Central memory CD8-positive, alpha-beta T cell (primary cell): ENCODE measurements around the gene GART.

Experiments used
- ATAC-seq: fragments of 150-1000 bp; cut with Tn5 transposase; replicated peaks from 2 replicates; pipeline ENCODE4 v1.10.0; 2022; ENCODE audit warnings: mild to moderate bottlenecking, moderate FRiP score, moderate number of reproducible peaks; ENCODE audit not compliant: poor library complexity, severe bottlenecking; ENCODE audit errors: extremely low read depth
- DNase-seq, 2 donors: peaks; one replicate each; pipeline ENCODE4 v3.0.0; 2021; ENCODE audit warnings: low spot score in 2 of 2
- H3K27ac Mint-ChIP-seq: one replicate; pipeline ENCODE4 v1.8.0; 2022; ENCODE audit warnings: low read depth, mild to moderate bottlenecking, moderate library complexity, mixed read lengths
- H3K27me3 Mint-ChIP-seq: one replicate; pipeline ENCODE4 v1.8.0; 2022; ENCODE audit warnings: mixed read lengths
- H3K36me3 Mint-ChIP-seq: one replicate; pipeline ENCODE4 v1.8.0; 2022; ENCODE audit warnings: mild to moderate bottlenecking, moderate library complexity, mixed read lengths; ENCODE audit not compliant: insufficient read depth
- H3K4me1 Mint-ChIP-seq: one replicate; pipeline ENCODE4 v1.8.0; 2022; ENCODE audit warnings: mixed read lengths
- H3K4me3 Mint-ChIP-seq: one replicate; pipeline ENCODE4 v1.8.0; 2022; ENCODE audit warnings: mild to moderate bottlenecking, moderate library complexity, mixed read lengths
- H3K9me3 Mint-ChIP-seq: one replicate; pipeline ENCODE4 v1.8.0; 2022; ENCODE audit warnings: mixed read lengths

Gene GART

GRCh38 chr21:33550772-33551660 lies 9.1 kb upstream of the GART start:
- no peak for ATAC-seq
- H3K4me1 Mint-ChIP-seq: peaks cover 38% of the 10 kb centered on the region
- H3K4me3 Mint-ChIP-seq: no peak overlapping the region
- no peak overlapping the region for H3K27ac Mint-ChIP-seq
- DNase-seq: no peak
- no peaks in the 10 kb centered on the region for H3K27me3 Mint-ChIP-seq
- no peaks in the 10 kb centered on the region for H3K9me3 Mint-ChIP-seq
- H3K36me3 Mint-ChIP-seq: peaks cover 78% of the 10 kb centered on the region

DNA sequence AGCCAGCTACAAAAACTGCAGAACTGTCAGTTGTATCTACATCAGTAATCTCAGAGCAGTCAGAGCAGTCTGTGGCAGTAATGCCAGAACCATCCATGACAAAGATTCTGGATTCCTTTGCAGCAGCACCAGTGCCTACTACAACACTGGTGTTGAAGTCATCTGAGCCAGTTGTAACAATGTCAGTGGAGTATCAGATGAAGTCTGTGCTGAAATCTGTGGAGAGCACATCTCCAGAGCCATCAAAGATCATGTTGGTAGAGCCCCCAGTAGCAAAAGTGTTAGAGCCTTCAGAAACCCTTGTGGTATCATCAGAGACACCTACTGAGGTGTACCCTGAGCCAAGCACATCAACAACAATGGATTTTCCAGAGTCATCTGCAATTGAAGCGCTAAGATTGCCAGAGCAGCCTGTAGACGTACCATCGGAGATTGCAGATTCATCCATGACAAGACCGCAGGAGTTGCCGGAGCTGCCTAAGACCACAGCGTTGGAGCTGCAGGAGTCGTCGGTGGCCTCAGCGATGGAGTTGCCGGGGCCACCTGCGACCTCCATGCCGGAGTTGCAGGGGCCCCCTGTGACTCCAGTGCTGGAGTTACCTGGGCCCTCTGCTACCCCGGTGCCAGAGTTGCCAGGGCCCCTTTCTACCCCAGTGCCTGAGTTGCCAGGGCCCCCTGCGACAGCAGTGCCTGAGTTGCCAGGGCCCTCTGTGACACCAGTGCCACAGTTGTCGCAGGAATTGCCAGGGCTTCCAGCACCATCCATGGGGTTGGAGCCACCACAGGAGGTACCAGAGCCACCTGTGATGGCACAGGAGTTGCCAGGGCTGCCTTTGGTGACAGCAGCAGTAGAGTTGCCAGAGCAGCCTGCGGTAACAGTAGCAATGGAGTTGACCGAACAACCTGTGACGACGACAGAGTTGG lies 8.2 kb upstream of the GART start:
- Mint-ChIP-seq H3K36me3 (peaks cover 71% of the 10 kb centered on the region), H3K27ac (no peak overlapping the region), H3K9me3 (no peaks in the 10 kb centered on the region), H3K4me1 (peaks cover 35% of the 10 kb centered on the region), H3K27me3 (no peaks in the 10 kb centered on the region), H3K4me3 (no peak overlapping the region)
- no peak for ATAC-seq
- DNase-seq: no peak

DNA sequence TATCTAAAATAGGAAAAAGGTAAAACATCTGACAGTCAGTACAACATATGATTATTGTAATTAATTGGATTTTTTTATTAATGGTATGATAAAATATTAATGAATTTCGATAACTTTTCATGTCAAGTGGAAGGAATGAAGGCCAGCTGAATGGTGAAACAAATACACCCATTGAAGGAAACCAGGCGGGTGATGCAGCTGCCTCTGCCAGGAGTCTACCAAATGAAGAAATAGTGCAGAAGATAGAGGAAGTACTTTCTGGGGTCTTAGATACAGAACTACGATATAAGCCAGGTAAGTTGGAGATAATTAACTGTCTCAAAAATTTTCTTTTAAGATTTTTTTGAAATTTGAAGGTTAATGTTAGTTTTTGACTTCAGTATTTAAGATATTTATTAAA lies 4.2 kb upstream of the GART start:
- no peak overlapping the region for H3K27ac Mint-ChIP-seq
- DNase-seq (no peak), ATAC-seq (no peak)
- peaks cover 65% of the 10 kb centered on the region for H3K36me3 Mint-ChIP-seq
- H3K9me3 Mint-ChIP-seq: no peaks in the 10 kb centered on the region
- H3K27me3 Mint-ChIP-seq: no peaks in the 10 kb centered on the region
- peak overlapping the region; percentile 95 for H3K4me3 Mint-ChIP-seq
- H3K4me1 Mint-ChIP-seq: peaks cover 43% of the 10 kb centered on the region

GRCh38 chr21:33544451-33545195 lies 2.7 kb upstream of the GART start:
- DNase-seq: no peak
- H3K4me1 Mint-ChIP-seq: peaks cover 52% of the 10 kb centered on the region
- no peaks in the 10 kb centered on the region for H3K27me3 Mint-ChIP-seq
- peak overlapping the region; percentile 95 for H3K4me3 Mint-ChIP-seq
- H3K9me3 Mint-ChIP-seq: no peaks in the 10 kb centered on the region
- H3K36me3 Mint-ChIP-seq: peaks cover 56% of the 10 kb centered on the region
- no peak for ATAC-seq
- peak overlapping the region; percentile 99 for H3K27ac Mint-ChIP-seq

DNA sequence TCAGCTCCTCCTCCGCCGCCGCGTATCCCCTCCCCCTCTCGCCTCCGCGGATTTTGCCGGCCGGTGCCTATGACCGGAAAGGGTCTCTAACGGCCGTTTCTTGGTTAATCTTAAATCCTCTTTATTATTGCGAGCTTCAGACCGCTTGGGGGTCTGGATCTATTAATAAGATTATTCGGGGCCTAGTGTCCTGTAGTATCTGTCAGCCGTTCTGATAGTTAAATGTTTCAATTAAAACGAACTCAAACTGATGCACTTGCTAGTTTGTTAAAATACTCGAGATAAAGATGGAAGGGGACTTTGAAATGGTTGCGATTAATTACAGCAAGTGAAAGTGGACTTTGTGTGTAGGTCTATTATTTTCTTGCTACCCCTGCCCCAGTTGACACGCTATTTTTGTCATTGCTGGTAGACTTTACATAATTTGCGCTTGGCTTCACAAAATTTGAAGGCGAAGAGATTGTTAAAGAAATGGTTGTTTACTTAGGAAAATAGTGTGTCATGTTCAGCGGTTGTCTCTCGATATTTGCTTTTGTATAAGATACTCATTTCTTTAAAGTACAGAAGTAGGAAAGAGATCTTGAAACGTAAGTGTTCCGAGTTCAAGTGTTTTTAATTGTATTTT lies 1.7 kb upstream of the GART start:
- peak overlapping the region; percentile 99 for H3K27ac Mint-ChIP-seq
- H3K4me1 Mint-ChIP-seq: peaks cover 46% of the 10 kb centered on the region
- H3K4me3 Mint-ChIP-seq: peak overlapping the region; percentile 95
- no peaks in the 10 kb centered on the region for H3K9me3 Mint-ChIP-seq
- peak; percentile 1 for ATAC-seq
- no peak for DNase-seq
- H3K27me3 Mint-ChIP-seq: no peaks in the 10 kb centered on the region
- peaks cover 51% of the 10 kb centered on the region for H3K36me3 Mint-ChIP-seq

- Mint-ChIP-seq H3K36me3 (peaks cover 51% of the 10 kb centered on the region), H3K27me3 (no peaks in the 10 kb centered on the region), H3K4me3 (peak within 1 kb of the TSS; percentile 95), H3K9me3 (no peaks in the 10 kb centered on the region), H3K4me1 (peaks cover 46% of the 10 kb centered on the region), H3K27ac (peak within 1 kb of the TSS; percentile 99)
- DNase-seq: peak; percentile 86 to 97
- ATAC-seq: peak; percentile 95
These were observed 955 bp upstream of the GART start, which contains the start of gene SON for GRCh38 chr21:33542640-33543504. TSS of gene SON (plus strand) at chr21:33543038. CDS start at chr21:33543093, 55 bp downstream.

- ATAC-seq (no peak), DNase-seq (no peak)
- Mint-ChIP-seq H3K4me1 (peaks cover 51% of the 10 kb centered on the region), H3K36me3 (peaks cover 49% of the 10 kb centered on the region), H3K27ac (peak overlapping the region; percentile 99), H3K27me3 (no peaks in the 10 kb centered on the region), H3K4me3 (peak overlapping the region; percentile 95), H3K9me3 (no peaks in the 10 kb centered on the region)
These were observed 709 bp downstream of the GART start for GRCh38 chr21:33541105-33541711.

- ATAC-seq (no peak), DNase-seq (no peak)
- Mint-ChIP-seq H3K4me3 (peak overlapping the region; percentile 95), H3K9me3 (no peaks in the 10 kb centered on the region), H3K4me1 (peaks cover 46% of the 10 kb centered on the region), H3K36me3 (peaks cover 46% of the 10 kb centered on the region), H3K27ac (peak overlapping the region; percentile 99), H3K27me3 (no peaks in the 10 kb centered on the region)
These were observed 1.2 kb downstream of the GART start for GRCh38 chr21:33540711-33541104.

GRCh38 chr21:33539616-33540015 lies 2.3 kb downstream of the GART start:
- ATAC-seq: no peak
- Mint-ChIP-seq H3K36me3 (peaks cover 56% of the 10 kb centered on the region), H3K4me3 (no peak overlapping the region), H3K27me3 (no peaks in the 10 kb centered on the region), H3K9me3 (no peaks in the 10 kb centered on the region), H3K27ac (no peak overlapping the region), H3K4me1 (peaks cover 45% of the 10 kb centered on the region)
- no peak for DNase-seq

- H3K4me1 Mint-ChIP-seq: peaks cover 26% of the 10 kb centered on the region
- no peaks in the 10 kb centered on the region for H3K27me3 Mint-ChIP-seq
- ATAC-seq: no peak
- no peak overlapping the region for H3K27ac Mint-ChIP-seq
- DNase-seq: no peak
- peaks cover 57% of the 10 kb centered on the region for H3K36me3 Mint-ChIP-seq
- no peaks in the 10 kb centered on the region for H3K9me3 Mint-ChIP-seq
- H3K4me3 Mint-ChIP-seq: no peak overlapping the region
These were observed 4.7 kb downstream of the GART start for GRCh38 chr21:33537212-33537611.

GRCh38 chr21:33531007-33531406 lies 10.9 kb downstream of the GART start:
- Mint-ChIP-seq H3K36me3 (peaks cover 84% of the 10 kb centered on the region), H3K27me3 (no peaks in the 10 kb centered on the region), H3K4me1 (no peaks in the 10 kb centered on the region), H3K9me3 (no peaks in the 10 kb centered on the region), H3K4me3 (no peak overlapping the region), H3K27ac (no peak overlapping the region)
- ATAC-seq (no peak), DNase-seq (no peak)
